Activated CD4-positive, alpha-beta T cell treated with anti-CD3 and anti-CD28 coated beads for 48 hours (primary cell): Measurements from ENCODE around the gene PDCL2.

Experiments
- DNase-seq: peaks from one replicate; pipeline ENCODE4 v3.0.0-alpha.2; 2020

The PDCL2 gene

GRCh38 chr4:55534306-55534705, 57.7 kb downstream of the PDCL2 start:
- DNase-seq, result no peak

- DNase-seq, result no peak
Observed at GRCh38 chr4:55530691-55531090, 61.4 kb downstream of the PDCL2 start.

GRCh38 chr4:55530167-55530566, 61.9 kb downstream of the PDCL2 start:
- DNase-seq, result no peak

- no peak for DNase-seq
Observed at GRCh38 chr4:55528491-55528890, 63.6 kb downstream of the PDCL2 start.

- no peak for DNase-seq
Observed at GRCh38 chr4:55524844-55525571, 67.0 kb downstream of the PDCL2 start.

- no peak for DNase-seq
Observed at GRCh38 chr4:55518442-55518841, 73.6 kb downstream of the PDCL2 start.

GRCh38 chr4:55517526-55518229, 74.4 kb downstream of the PDCL2 start:
- DNase-seq, result no peak

- DNase-seq, result no peak
Observed at GRCh38 chr4:55512922-55513571, 79.0 kb downstream of the PDCL2 start.

- no peak for DNase-seq
Observed at GRCh38 chr4:55512077-55512476, 80.0 kb downstream of the PDCL2 start.

- DNase-seq, result no peak
Observed at GRCh38 chr4:55510685-55511084, 81.4 kb downstream of the PDCL2 start.

GRCh38 chr4:55509266-55509665, 82.8 kb downstream of the PDCL2 start:
- DNase-seq, result no peak

- DNase-seq, result no peak
Observed at GRCh38 chr4:55507612-55508011, 84.4 kb downstream of the PDCL2 start.
